Loucy (cell line): Measurements from ENCODE around the gene GPT2.
A peak's percentile ranks its signal among the peaks of the same experiment; 100 is the strongest.

Experiments
- H2AFZ ChIP-seq: fragments of 200-600 bp; sonication (generic); 2 replicates; pipeline ENCODE4 v1.6.0; 2016; ENCODE audit warnings: antibody characterized with exemption, mild to moderate bottlenecking, low read length, moderate library complexity
- H3F3A ChIP-seq: fragments of 200-600 bp; 2 replicates; pipeline ENCODE4 v1.6.0; 2016; ENCODE audit warnings: antibody characterized with exemption, low read depth, mild to moderate bottlenecking
- H3K27me3 ChIP-seq: fragments of 200-600 bp; sonication (generic); 2 replicates; pipeline ENCODE4 v1.6.1; 2014; ENCODE audit warnings: low read length, mild to moderate bottlenecking; ENCODE audit not compliant: insufficient read depth, poor library complexity, severe bottlenecking
- H3K36me3 ChIP-seq: fragments of 200-600 bp; sonication (generic); 2 replicates; pipeline ENCODE4 v1.6.1; 2016; ENCODE audit warnings: low read length; ENCODE audit not compliant: insufficient read depth
- H3K4me1 ChIP-seq: fragments of 200-600 bp; sonication (generic); 2 replicates; pipeline ENCODE4 v1.5.1; 2014; ENCODE audit warnings: low read length, mild to moderate bottlenecking; ENCODE audit not compliant: insufficient read depth, poor library complexity, severe bottlenecking
- H3K4me2 ChIP-seq: fragments of 200-600 bp; sonication (generic); 2 replicates; pipeline ENCODE4 v1.6.0; 2014; ENCODE audit warnings: antibody characterized with exemption, low read length, low read depth, mild to moderate bottlenecking; ENCODE audit not compliant: poor library complexity, severe bottlenecking
- H3K4me3 ChIP-seq: fragments of 200-600 bp; sonication (generic); 2 replicates; pipeline ENCODE4 v1.5.1; 2014; ENCODE audit warnings: low read length, mild to moderate bottlenecking, mixed read lengths; ENCODE audit not compliant: poor library complexity, severe bottlenecking
- H3K79me2 ChIP-seq: fragments of 200-600 bp; sonication (generic); 2 replicates; pipeline ENCODE4 v1.6.1; 2014; ENCODE audit warnings: low read length; ENCODE audit not compliant: insufficient read depth
- H3K9ac ChIP-seq: fragments of 200-600 bp; sonication (generic); 2 replicates; pipeline ENCODE4 v1.6.0; 2014; ENCODE audit warnings: mild to moderate bottlenecking, low read depth, low read length, moderate library complexity; ENCODE audit not compliant: poor library complexity, severe bottlenecking
- H3K9me2 ChIP-seq: fragments of 200-600 bp; sonication (generic); replicated peaks from 2 replicates; pipeline ENCODE4 v1.6.1; 2016; ENCODE audit warnings: low read depth, low read length, mixed read lengths
- H3K9me3 ChIP-seq: fragments of 200-600 bp; sonication (generic); 2 replicates; pipeline ENCODE4 v1.6.1; 2014; ENCODE audit warnings: mild to moderate bottlenecking, antibody characterized with exemption, low read length, low read depth; ENCODE audit not compliant: insufficient read depth
- H4K20me1 ChIP-seq: fragments of 200-600 bp; sonication (generic); 2 replicates; pipeline ENCODE4 v1.6.0; 2014; ENCODE audit warnings: antibody characterized with exemption, low read length, mild to moderate bottlenecking; ENCODE audit not compliant: insufficient read depth, poor library complexity, severe bottlenecking
- EZH2phosphoT487 ChIP-seq: fragments of 200-600 bp; IDR thresholded peaks from 2 replicates; pipeline ENCODE4 v1.6.1; 2018; ENCODE audit warnings: antibody characterized with exemption, mild to moderate bottlenecking, moderate library complexity, borderline replicate concordance
- TF ChIP-seq, protein P1 (sequence below): fragments of 200-600 bp; sonication (generic); conservative IDR thresholded peaks from 2 replicates; pipeline ENCODE4 v1.5.1; 2014; ENCODE audit warnings: mild to moderate bottlenecking, antibody characterized with exemption, low read length

Gene GPT2

DNA sequence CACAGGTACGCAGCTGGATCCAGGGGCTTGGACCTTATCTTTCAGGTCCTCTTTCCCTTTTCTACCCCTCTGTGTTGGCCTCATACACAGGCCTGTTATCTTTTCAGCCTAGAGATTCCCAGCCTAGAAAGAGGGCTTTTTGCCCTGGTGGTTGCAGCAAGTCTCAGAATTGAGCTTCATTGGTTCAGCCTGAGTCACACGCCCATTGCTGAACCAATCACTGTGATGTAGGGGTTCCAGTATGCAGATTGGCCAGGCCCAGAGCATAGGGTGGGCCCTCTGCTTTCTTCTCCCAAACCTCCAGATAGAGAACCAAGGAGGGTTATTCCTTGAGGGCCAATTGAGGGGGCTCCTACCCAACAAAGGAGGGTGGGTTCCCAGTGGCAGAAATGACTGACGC lies 32.8 kb downstream of the GPT2 start:
- no peaks in the 10 kb centered on the region for H3K27me3 ChIP-seq
- TF ChIP-seq EZH2phosphoT487 = no peak
- TF ChIP-seq, protein P1, sequence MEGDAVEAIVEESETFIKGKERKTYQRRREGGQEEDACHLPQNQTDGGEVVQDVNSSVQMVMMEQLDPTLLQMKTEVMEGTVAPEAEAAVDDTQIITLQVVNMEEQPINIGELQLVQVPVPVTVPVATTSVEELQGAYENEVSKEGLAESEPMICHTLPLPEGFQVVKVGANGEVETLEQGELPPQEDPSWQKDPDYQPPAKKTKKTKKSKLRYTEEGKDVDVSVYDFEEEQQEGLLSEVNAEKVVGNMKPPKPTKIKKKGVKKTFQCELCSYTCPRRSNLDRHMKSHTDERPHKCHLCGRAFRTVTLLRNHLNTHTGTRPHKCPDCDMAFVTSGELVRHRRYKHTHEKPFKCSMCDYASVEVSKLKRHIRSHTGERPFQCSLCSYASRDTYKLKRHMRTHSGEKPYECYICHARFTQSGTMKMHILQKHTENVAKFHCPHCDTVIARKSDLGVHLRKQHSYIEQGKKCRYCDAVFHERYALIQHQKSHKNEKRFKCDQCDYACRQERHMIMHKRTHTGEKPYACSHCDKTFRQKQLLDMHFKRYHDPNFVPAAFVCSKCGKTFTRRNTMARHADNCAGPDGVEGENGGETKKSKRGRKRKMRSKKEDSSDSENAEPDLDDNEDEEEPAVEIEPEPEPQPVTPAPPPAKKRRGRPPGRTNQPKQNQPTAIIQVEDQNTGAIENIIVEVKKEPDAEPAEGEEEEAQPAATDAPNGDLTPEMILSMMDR = no peak
- H3K4me1 ChIP-seq = no peaks in the 10 kb centered on the region
- no peaks in the 10 kb centered on the region for H3F3A ChIP-seq
- no peaks in the 10 kb centered on the region for H3K36me3 ChIP-seq
- no peak overlapping the region for H3K4me3 ChIP-seq
- no peaks in the 10 kb centered on the region for H4K20me1 ChIP-seq
- no peak overlapping the region for H3K4me2 ChIP-seq
- no peaks in the 10 kb centered on the region for H3K9me3 ChIP-seq
- H3K9me2 ChIP-seq = no peaks in the 10 kb centered on the region
- no peak overlapping the region for H3K9ac ChIP-seq
- no peaks in the 10 kb centered on the region for H3K79me2 ChIP-seq
- H2AFZ ChIP-seq = 0 out of 2 replicates have a peak overlapping the region, but pooled peaks have one; percentile 22

- H4K20me1 ChIP-seq = no peaks in the 10 kb centered on the region
- no peak overlapping the region for H3K4me2 ChIP-seq
- H3K27me3 ChIP-seq = no peaks in the 10 kb centered on the region
- TF ChIP-seq EZH2phosphoT487 = no peak
- TF ChIP-seq, protein P1 = no peak
- no peaks in the 10 kb centered on the region for H3K36me3 ChIP-seq
- no peaks in the 10 kb centered on the region for H3K4me1 ChIP-seq
- no peaks in the 10 kb centered on the region for H3K9me3 ChIP-seq
- no peak overlapping the region for H3K4me3 ChIP-seq
- no peak overlapping the region for H3K9ac ChIP-seq
- no peaks in the 10 kb centered on the region for H3K79me2 ChIP-seq
- no peaks in the 10 kb centered on the region for H3K9me2 ChIP-seq
- H2AFZ ChIP-seq = no peak overlapping the region
- H3F3A ChIP-seq = no peaks in the 10 kb centered on the region
These were observed 34.2 kb downstream of the GPT2 start for GRCh38 chr16:46918400-46918799.

DNA sequence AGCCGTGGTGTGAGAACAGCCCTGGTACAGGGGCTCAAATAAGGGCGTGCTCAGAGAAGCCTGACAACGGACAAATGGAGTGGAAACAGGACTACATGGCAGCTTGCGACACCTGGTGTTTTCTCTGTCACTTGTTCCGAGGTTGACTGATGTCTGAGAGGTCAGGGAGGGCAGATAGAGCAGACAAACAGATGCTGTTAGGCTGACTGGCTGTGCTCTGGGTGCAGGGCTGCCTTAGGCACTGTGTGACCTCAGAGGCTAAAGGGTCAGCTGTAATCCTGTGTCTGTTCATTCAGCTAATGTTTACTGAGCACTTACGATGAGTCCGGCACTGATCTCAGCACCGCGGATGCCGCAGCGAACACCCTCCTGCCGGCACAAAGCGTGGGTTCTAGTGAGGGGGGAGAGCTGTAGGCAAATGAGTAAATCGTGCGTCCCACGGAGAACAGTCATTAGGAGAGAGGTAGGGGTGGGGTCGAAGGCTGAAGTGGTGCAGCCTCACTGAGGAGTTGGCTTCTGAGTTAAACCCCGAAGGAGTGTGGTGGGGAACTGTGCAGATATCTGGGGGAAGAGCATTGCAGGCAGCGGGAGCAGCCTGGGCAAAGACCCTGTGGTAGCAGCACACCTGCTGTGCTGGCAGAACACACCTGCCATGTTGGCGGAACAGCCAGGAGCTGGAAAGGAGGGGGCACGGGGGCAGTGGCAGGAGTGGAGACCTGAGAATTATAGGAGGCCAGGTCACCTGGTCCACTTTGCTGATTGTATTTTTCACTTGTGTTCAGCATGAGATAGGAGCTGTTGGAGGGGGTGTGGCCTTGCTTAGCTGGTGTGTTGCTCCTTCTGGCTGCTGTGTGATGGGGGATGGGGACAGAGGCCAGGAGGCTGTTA lies 35.0 kb downstream of the GPT2 start:
- H3K4me1 ChIP-seq = no peaks in the 10 kb centered on the region
- no peak for TF ChIP-seq EZH2phosphoT487
- TF ChIP-seq, protein P1 = no peak
- no peak overlapping the region for H3K4me2 ChIP-seq
- no peaks in the 10 kb centered on the region for H4K20me1 ChIP-seq
- no peak overlapping the region for H2AFZ ChIP-seq
- no peaks in the 10 kb centered on the region for H3K9me2 ChIP-seq
- no peaks in the 10 kb centered on the region for H3F3A ChIP-seq
- no peak overlapping the region for H3K4me3 ChIP-seq
- H3K36me3 ChIP-seq = no peaks in the 10 kb centered on the region
- no peaks in the 10 kb centered on the region for H3K79me2 ChIP-seq
- H3K9ac ChIP-seq = no peak overlapping the region
- H3K9me3 ChIP-seq = no peaks in the 10 kb centered on the region
- no peaks in the 10 kb centered on the region for H3K27me3 ChIP-seq
